HepG2 (cell line): ENCODE results near the gene TSPAN2. TPM values are rescaled to one million over a fixed set of nuclear protein-coding genes. Genes with fewer than 3 reads are reported as not detected.

ENCODE experiments used
- CBX2 ChIP-seq, 2 experiments: fragments of 200-600 bp in 1 of 2; sonication (generic); formaldehyde crosslinking in 1 of 2; IDR thresholded peaks; 2 replicates each; pipeline versions ENCODE4 v1.7.0 to v1.8.1; 2018 to 2022; ENCODE audit warnings: low read depth in 2 of 2, low read length in 1 of 2, mild to moderate bottlenecking in 1 of 2, missing genetic modification reagents in 1 of 2
- CC2D1A ChIP-seq: sonication (generic); formaldehyde crosslinking; IDR thresholded peaks from 2 replicates; pipeline ENCODE4 v1.8.1; 2023; ENCODE audit warnings: mild to moderate bottlenecking, missing genetic modification reagents
- HOXA5 ChIP-seq: sonication (generic); formaldehyde crosslinking; IDR thresholded peaks from 2 replicates; pipeline ENCODE4 v1.4.0; 2020; ENCODE audit warnings: missing genetic modification reagents
- KLF16 ChIP-seq, 2 experiments: sonication (generic) in 1 of 2; formaldehyde crosslinking in 1 of 2; IDR thresholded peaks; 2 replicates each; pipeline versions ENCODE4 v1.6.1 to v1.8.0; 2016 to 2023; ENCODE audit warnings: missing genetic modification reagents in 2 of 2, missing compliant biosample characterization in 1 of 2
- PITX1 ChIP-seq: sonication (generic); formaldehyde crosslinking; IDR thresholded peaks from 2 replicates; pipeline ENCODE4 v1.5.1; 2020; ENCODE audit warnings: mild to moderate bottlenecking, missing genetic modification reagents
- SKI ChIP-seq: fragments of 450-650 bp; IDR thresholded peaks from one replicate; pipeline ENCODE4 v1.6.1; 2018; ENCODE audit warnings: mild to moderate bottlenecking; ENCODE audit not compliant: partially characterized antibody
- ZBTB3 ChIP-seq: sonication (generic); formaldehyde crosslinking; IDR thresholded peaks from 2 replicates; pipeline ENCODE4 v1.4.0; 2020; ENCODE audit warnings: low read depth, mild to moderate bottlenecking, moderate library complexity, missing genetic modification reagents, borderline replicate concordance
- ZBTB7B ChIP-seq: sonication (generic); formaldehyde crosslinking; IDR thresholded peaks from 2 replicates; pipeline ENCODE4 v1.4.0; 2020; ENCODE audit warnings: missing genetic modification reagents
- ZNF253 ChIP-seq: sonication (generic); formaldehyde crosslinking; IDR thresholded peaks from 2 replicates; pipeline ENCODE4 v1.8.0; 2022; ENCODE audit warnings: mild to moderate bottlenecking, missing genetic modification reagents, borderline replicate concordance
- ZNF318 ChIP-seq: sonication (generic); formaldehyde crosslinking; IDR thresholded peaks from 2 replicates; pipeline ENCODE4 v1.4.0; 2020; ENCODE audit warnings: mild to moderate bottlenecking, missing genetic modification reagents
- ZNF562 ChIP-seq: sonication (generic); formaldehyde crosslinking; IDR thresholded peaks from 2 replicates; pipeline ENCODE4 v1.8.0; 2022; ENCODE audit warnings: missing genetic modification reagents, borderline replicate concordance
- ZNF577 ChIP-seq: sonication (generic); formaldehyde crosslinking; IDR thresholded peaks from 2 replicates; pipeline ENCODE4 v1.4.0; 2020; ENCODE audit warnings: mild to moderate bottlenecking, low read depth, missing genetic modification reagents, borderline replicate concordance
- polyA plus RNA-seq, 8 experiments: library from polyadenylated mRNA; depleted of rRNA in 3 of 8; stranded (reverse) in 7 of 8; unstranded in 1 of 8; fragments of >200 nt; fragmentation: Illumina TruSeq in 4 of 8; extraction: Trizol in 4 of 8; gene quantifications; 2 replicates each; pipeline versions ENCODE4 v1.2.1 to v1.2.3, GENCODE V29; 2011 to 2016; ENCODE audit warnings: low read depth in 4 of 8, missing spikeins in 1 of 8, mixed read lengths in 1 of 8; ENCODE audit not compliant: insufficient read depth in 1 of 8
- total RNA-seq, 5 experiments: library from RNA; depleted of rRNA; stranded (reverse); fragments of >200 nt; fragmentation: Illumina TruSeq; extraction: Trizol; gene quantifications; 2 replicates each; pipeline ENCODE4 v1.2.3, GENCODE V29; 2016; ENCODE audit warnings: low read depth in 1 of 5
- TF ChIP-seq, protein P1 (sequence below): conservative IDR thresholded peaks from 2 replicates; pipeline ENCODE4 v1.6.1; 2018; ENCODE audit warnings: missing genetic modification reagents

TSPAN2 gene
- total and polyA plus RNA-seq, 2 of the 13 experiments (the other 11 are each of a cell fraction or from before 2014, with no cell fraction given) = not detected

DNA sequence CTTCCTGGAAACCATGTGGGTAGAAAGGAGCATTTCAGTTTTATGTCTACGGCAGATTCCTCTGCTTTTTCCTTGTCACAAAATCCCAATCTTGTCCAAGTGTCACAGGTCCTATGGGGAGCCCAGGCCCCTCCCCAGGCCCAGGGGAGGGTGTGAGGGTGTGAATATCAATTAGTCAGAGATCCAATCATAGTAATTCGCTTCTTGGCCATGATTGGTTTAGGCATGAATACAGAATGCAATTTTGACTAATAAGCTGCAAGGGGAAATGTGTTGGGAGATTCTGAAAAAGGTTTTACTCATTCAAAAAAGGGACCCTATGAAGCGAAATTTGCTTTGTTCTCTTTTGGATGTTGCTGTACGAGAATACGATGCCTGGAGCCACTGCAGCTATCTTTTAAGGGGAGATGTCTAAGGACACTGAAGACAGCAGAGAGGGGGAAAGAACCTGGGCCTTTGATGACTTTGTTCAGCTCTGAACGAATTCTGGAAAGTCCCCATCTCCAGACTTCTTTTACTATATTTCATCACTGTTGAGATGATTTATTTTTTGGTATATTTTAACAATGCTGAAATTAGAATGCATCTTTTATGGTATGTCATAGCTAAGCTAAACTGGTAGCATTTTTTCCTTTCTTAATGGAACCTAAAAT is 18.2 kb downstream of the TSPAN2 start (continued):
- TF ChIP-seq ZNF318 (CRISPR knock-in tag) = no peak
- no peak for TF ChIP-seq ZNF562 (CRISPR knock-in tag)
- no peak for TF ChIP-seq ZBTB3
- TF ChIP-seq PITX1 (CRISPR knock-in tag) = no peak
- no peak for TF ChIP-seq SKI
- TF ChIP-seq ZBTB7B (CRISPR knock-in tag) = no peak
- TF ChIP-seq ZNF577 = no peak
- TF ChIP-seq KLF16 (CRISPR knock-in tag; IDR thresholded peaks at IDR 0.05) = no peak
- TF ChIP-seq, protein P1, sequence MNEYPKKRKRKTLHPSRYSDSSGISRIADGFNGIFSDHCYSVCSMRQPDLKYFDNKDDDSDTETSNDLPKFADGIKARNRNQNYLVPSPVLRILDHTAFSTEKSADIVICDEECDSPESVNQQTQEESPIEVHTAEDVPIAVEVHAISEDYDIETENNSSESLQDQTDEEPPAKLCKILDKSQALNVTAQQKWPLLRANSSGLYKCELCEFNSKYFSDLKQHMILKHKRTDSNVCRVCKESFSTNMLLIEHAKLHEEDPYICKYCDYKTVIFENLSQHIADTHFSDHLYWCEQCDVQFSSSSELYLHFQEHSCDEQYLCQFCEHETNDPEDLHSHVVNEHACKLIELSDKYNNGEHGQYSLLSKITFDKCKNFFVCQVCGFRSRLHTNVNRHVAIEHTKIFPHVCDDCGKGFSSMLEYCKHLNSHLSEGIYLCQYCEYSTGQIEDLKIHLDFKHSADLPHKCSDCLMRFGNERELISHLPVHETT (CRISPR knock-in tag) = no peak
- no peak for TF ChIP-seq CBX2 (IDR thresholded peaks at IDR 0.05; ENCODE audit: low read depth, low read length)
- no peak for TF ChIP-seq CBX2 (CRISPR knock-in tag; IDR thresholded peaks at IDR 0.05; ENCODE audit: low read depth)
- TF ChIP-seq CC2D1A = no peak
- TF ChIP-seq ZNF253 (CRISPR knock-in tag) = no peak
- TF ChIP-seq HOXA5 (CRISPR knock-in tag) = no peak
